GM21360 (cell line): Measurements from ENCODE around the gene CCSER1.
"Not testable (repeated sequence)": the region's sequence is repeated elsewhere in the genome, so short reads cannot be mapped to it uniquely, and the experiment has no call there.

Experiments
- ATAC-seq: cut with Tn5 transposase; IDR thresholded peaks from one replicate; pipeline ENCODE4 v1.9.1; 2021; ENCODE audit warnings: mild to moderate bottlenecking, moderate library complexity; ENCODE audit not compliant: unreplicated experiment

The CCSER1 gene

DNA sequence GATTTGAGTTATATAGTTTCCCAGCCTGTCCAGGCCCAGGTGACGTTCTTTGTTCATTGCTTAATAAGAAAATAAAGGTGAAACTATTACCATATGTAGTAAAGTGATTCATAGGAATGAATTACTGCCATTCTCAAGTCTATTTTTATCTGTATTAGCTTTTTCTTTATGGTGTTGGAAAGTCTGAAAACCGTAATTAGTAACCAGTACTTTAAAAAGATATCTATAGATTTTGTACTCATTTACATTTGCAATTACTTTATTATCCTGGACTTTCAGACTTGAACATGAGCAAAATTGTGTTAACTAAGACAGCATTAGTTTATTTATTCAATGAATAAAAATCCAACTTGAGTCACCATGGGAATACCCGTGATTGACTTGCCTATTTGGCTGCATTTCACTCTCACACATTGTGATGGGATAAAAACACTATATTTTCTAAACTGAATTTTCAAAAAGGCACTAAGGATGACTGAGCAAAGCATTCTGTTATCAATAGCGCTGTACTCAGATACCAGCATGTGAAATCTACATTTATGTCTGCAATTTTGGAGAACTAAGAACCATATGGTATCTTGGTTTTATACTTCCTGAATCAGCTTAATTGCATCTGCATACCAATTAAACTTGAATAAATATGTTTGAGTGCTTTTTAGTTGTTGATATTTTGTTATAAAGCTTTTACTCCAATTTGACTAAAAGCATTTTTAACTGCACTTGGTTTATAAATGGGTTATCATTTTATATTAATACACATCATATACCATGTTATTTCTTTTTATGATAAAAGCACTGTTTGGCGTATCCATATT is 154.6 kb downstream of the CCSER1 start:
- ATAC-seq, result no peak

DNA sequence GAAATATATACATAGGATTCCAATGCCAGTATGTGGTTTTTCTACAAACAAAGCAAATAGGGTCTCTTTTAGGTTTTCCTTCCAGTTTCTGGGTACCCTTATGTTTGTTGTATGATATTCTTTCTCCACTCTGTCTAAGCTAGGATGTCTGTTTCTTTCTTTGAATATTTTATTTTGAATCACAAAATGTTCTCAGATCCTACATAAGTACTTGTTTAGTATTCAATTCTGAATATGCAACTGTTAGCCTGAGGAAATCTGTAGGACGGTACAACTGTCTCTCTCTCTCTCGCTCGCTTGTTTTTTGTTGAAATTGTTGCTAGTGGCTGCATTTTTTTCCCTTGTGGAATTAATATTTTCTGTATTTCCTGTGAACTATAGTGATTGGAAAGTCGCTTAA is 163.2 kb downstream of the CCSER1 start:
- no peak for ATAC-seq

DNA sequence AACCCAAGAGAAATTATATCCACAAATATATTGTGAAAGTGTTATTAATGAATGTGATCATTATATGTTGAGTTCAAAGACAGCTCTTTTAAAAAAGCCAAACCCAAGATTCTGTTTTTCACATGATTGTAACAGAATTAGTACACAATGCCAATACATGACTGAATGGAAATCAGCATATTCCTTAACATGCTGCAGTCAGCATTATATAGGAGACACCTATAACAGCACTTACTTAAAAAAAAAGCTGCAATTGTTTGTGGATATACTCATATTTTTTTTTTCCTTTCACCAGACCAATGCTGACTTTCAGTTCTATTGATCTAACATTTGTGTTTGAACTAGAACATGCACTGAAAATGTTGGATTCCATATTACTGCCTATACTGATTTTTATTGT is 165.2 kb downstream of the CCSER1 start:
- ATAC-seq, result no peak

DNA sequence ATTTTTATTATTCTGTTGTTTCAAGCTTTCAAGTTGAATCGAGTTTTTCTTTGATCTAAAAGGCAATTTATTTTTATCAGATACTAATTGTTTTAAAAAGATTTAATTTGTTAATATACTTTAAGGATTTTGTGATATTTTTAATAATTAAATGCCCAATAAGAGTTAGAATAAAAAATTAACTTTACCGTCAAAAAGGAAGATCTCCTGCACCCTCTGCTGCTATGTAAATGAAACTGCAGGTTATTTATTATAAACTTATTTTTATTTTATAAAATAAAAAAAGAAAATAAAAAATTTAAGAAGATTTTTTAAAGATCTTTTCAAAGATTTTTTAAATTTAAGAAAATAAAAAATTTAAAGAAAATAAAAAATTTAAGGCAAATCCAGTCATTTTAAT is 166.1 kb downstream of the CCSER1 start:
- no peak for ATAC-seq

DNA sequence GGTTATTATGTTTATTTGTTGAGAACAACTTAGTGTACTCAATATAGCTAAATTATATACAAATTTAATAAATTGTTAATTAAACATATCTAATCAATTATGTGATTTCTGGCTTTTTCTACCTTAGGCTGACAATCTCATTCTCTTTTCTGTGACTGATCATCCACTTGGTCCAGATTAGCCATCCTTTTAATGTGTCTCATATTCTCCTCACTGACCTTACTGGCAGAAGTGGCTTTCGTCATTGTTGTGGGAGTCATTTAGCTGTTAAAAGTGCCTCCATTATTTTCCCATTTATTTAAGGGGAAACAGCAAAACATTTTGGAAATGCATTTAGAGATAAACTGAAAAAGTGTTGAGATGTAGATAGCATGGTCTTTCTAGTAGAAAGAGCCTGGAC is 172.2 kb downstream of the CCSER1 start:
- ATAC-seq, result no peak

DNA sequence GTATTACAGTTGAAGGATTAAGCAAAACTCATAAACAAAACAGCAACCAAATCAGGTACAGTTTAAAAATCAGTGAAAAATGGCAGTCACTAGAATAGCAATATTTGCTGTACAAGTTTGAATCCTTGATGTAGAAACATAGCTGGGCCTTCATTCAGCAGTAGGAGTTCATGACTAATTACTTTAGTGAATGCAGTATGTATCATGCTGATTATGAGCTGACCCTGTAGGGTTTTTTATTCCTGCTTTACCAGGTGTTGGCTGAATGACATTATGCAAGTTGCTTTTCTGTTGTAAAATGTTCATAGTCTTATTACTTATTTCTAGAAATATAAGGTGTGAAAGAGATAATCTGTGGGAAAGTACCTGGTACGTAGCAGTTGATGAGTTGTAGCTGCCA is 179.6 kb downstream of the CCSER1 start:
- ATAC-seq, result no peak

DNA sequence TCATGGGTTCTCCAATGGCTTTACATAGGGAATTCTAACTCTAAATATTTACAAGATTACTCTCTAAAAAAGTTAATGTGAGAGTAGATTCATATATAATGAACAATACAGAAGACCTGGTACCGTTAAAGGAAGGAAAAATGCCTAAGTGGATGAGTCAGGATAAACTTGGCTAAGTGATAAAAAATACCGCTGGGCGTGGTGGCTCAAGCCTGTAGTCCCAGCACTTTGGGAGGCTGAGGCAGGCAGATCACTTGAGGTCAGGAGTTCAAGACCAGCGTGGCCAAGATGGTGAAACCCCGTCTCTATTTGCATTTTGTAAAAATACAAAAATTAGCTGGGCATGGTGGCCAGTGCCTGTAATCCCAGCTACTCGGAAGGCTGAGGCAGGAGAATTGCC is 189.9 kb downstream of the CCSER1 start:
- not testable (repeated sequence) for ATAC-seq

DNA sequence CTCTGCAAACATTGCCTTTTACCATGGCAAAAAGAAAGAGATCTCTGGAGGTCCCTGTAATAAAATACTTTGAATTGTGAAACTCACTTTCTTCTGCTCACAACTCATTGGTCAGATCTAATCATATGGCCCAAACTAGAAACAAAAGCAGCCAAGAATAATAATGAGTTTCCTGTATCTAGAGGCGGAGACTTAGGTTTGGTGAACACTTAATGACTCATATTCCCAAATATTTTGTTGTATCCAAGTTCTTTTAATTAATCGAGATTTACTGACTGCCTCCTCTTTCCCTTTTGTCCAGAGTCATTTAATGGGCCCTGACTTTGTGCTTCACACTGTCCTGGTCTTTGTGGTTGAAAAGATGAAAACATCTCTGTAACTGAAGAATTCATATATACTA is 190.6 kb downstream of the CCSER1 start:
- no peak for ATAC-seq

DNA sequence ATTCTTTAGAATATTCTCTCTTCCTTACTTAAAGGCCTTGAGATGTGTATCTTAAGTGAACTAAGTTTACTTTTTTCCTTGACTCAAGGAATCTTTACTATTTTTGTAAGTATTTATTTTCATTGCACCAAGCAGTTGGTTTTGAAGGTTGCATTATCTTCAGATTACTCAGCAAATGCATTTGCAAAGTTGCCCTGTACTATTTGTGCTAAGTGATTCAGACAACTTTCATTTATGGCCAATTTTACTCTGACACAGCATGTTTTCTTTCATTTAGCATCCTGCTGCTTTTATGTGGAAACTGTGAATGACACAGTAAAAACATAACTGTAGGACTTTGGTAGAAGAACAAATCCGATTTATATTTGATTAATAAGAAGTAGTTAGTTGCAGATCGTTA is 191.0 kb downstream of the CCSER1 start:
- no peak for ATAC-seq

DNA sequence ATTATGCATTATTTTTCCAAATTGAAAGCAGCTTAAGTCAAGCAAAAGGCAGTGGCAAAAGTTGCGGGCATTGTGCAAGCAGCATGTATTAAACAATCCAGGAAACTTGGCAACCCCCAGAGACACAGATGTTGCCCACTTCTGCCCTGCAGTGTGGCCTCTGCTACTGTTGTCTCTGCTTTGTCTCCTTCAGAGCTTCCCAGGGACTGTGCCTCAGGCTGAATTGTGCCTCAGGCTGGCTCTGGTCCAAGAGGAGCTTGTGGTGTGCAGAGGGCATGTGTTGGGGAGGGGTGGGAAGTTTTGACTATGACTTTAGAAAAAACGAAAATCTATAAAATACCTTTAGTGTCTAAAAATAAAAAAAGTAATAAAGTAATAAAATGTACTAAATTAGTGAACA is 201.4 kb downstream of the CCSER1 start:
- no peak for ATAC-seq

DNA sequence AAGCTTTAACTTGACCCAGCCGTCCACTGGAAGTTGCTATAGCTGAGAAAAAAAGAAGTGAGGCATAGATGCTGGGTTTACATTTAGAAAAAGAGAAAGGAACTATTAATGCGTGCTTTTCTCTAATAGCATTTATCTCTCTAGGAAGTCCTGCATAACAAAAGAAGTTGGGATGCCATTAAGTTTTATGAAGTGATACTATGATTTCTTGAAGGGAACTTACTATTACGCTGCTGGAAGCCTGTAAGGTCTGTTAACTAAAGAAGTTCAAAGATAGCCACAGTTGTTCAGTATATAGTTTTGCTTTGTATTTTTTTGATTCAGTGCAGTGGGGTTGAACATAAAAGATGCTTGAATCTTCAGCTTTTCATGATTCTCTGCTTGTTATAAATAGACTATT is 203.4 kb downstream of the CCSER1 start:
- no peak for ATAC-seq

DNA sequence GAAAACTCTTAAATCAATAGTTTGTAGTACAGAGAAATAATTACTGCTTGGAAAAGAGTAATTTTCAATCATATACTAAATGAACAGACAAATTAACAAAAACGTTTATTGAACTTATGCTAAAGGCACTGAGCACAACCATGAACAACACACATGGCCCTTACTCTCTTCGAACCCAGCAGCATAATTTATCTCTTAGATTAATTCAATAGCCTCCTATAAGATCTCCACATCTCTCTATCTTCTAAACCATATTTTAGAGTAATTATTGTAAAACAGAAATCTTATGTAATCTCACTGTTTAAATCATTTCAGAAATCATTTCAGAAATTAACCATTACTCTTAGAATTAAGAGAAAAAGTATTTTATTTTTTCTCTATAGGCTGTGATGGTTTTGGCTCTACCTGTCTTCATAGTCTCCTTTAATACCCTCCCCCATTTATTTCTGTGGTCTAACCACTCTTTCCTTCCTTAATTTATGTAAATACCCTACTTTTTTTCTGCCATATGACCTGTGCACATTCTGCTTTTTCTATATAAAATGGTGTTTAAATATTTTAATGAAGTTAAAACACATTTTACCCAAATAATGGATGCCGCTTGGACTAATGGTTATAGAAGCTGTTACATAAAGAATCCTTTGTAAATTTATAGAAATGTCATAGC is 218.5 kb downstream of the CCSER1 start:
- no peak for ATAC-seq

DNA sequence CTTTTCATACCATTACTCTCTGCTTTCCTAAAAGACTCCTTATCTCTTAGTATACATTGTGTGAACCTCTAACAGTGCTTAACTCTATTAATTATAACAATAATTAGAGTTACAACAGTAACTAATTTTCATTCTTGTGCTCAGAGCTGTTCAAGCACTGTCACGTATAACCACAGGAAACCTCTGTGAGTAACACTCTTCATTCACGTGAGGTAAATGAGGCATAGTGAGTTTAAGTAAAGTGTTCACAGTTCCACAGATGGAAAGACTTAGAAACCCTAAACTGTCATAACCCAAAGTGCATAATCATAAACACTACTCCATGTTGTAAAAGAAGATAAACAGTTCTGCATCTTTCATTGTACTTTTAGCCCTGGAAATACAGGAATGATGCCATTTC is 222.4 kb downstream of the CCSER1 start:
- no peak for ATAC-seq

DNA sequence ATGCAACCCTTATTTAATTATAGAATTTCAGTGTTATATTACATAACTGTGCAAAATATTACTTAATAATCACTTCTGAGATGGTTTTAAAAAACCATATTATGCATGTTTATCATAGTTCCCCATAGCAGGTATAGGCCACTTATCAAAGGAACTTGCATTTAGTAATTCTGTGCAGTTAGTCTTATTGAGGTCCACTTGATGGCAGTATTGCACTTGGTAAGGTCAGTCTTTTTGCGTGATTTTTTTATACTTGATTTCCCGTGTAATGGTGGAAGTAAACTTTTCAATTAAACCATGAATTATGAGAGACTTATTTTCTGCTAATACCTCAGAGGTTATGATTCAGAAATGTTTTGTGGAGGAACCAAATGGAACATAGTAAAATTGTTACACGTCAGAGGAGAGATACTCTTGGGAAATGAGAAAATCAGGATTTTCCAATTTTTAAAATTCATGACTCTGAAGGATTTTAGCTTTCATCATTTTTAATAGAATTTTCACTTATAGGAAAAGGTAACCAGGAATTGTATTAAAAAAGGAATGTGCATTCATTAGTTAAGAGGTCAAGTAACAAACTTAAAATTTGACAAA is 230.0 kb downstream of the CCSER1 start:
- ATAC-seq, result no peak

DNA sequence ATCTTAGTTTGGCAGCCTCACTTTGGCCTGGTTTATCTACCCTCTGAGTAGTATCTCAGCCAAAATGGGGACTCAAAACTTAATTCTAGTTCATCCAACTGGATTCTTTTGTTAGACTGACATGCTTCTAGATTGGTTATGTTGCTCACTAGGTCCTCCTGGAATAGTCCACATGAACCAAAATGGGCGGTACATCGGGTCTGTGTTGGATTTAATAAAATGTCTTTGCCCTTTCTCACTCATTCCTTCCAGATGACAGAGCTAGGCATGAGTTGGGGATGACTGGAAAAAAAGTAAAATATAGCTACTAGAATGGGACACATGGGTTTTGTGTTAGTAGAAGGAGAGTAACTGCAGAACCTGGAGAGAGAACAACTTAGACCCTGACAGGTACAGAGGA is 247.9 kb downstream of the CCSER1 start:
- no peak for ATAC-seq

DNA sequence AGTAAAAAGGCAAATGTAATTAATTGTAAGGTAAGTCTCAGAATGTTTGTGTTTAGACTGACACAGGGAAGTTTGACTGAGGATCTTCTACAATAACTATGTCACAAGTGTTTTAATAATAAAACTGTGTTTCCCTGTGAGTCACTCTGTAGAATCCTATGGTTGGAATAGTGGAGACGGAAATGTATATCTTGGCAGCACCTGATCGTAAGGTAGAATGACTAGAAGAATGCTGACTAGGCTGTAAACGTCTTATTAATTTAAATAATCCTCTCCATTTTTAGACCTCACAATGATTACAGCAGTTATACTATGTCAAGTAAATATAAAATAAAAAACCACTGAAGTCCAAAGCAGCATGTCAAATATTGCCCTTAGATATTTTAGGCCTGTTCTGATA is 266.0 kb downstream of the CCSER1 start:
- ATAC-seq, result no peak

DNA sequence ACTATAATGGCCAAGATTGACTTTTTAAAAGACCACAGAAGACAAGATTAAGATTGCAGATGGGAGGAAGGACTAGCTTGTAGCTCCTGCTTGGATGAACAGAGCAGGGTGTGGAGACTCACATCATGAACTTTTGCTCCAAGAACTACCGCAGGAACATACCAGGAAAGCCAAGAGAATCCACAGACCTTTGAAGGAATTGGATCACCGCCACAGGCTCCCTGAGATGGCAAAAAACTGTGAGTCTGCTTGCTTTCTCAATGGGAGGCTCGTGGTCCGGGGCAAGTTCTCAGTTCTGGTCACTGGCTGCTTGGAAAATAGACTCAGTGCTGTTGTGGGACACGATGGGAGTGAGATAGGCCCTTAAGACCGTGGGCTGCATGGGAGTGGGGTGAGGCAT is 276.6 kb downstream of the CCSER1 start:
- no peak for ATAC-seq

DNA sequence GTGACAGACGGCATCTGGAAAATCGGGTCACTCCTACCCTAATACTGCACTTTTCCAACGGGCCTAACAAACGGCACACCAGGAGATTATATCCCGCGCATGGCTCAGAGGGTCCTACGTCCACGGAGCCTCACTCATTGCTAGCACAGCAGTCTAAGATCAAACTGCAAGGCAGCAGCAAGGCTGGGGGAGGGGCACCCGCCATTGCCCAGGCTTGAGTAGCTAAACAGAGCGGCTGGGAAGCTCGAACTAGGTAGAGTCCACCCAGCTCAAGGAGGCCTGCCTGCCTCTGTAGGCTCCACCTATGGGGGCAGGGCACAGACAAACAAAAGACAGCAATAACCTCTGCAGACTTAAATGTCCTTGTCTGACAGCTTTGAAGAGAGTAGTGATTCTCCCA is 280.7 kb downstream of the CCSER1 start:
- not testable (repeated sequence) for ATAC-seq

DNA sequence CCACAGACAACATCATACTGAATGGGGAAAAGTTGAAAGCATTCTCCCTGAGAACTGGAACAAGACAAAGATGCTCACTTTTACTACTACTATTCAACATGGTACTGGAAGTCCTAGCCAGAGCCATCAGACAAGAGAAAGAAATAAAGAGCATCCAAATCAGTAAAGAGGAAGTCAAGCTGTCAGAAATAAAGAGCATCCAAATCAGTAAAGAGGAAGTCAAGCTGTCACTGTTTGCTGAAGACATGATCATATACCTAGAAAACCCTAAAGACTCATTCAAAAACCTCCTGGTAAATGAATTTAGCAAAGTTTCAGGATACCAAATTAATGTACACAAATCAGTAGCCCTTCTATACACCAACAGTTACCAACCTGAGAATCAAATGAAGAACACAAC is 285.6 kb downstream of the CCSER1 start:
- ATAC-seq, result not testable (repeated sequence)

DNA sequence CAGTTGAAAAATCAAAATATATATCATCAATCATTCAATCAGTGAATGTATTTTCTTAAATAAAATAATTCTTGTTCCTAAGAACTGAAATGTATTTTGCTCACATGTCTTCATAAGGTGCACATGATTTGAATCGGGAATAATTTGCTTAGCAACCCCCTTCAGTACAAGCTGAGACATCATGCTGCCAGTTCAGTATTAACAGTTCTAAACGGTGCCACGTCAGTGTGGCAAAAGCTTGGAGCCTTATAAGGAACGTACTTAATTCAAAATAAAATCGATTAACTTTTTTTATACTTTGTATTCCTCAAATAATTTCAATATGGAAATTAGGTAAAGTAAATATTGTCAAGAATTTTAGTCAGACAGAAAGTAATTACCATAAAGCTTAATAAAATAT is 287.9 kb downstream of the CCSER1 start:
- no peak for ATAC-seq

DNA sequence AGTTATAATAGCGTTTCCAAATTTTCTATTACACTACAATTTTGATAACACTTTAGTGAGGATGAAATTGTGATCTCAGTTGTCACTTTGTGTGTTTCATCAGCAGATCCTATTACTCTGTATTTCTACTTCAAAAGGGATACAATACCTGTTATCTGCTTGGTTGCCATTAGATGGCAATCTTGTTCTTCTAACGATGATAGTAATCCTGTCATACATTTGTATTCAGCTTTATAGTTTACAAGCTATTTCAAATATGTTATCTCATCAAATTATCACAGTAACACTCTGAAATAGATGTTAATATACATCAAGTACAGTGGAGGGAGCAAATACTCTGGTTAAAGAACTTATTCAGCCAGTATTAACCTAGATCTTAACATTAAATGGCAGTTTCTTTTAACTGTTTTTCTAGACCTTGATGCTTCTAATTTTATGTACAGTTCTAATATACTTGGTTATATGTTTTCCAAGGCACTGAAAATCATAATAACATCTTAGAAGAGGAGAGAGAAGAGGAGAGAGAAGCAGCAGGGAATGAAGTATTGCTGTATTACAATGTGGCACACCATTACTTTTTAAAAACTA is 292.0 kb downstream of the CCSER1 start:
- peak; percentile 90 for ATAC-seq

DNA sequence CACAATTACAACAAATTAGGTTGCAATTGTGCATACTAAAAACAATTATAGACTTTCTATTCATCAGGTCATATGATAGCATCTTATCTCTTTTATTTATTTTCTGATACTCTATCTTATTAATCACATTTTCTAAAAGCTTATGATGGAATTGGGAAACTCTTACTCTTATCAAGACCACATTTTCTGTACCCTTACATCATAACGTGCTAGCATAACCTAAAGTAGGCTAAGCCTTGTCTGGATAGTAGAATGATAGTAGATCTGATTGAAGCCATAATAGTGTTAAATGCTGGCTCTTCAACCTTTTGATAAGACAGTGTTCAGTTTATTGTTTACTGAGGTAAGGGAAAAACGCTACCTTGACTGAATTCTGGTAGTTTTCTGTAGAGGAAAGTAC is 294.0 kb downstream of the CCSER1 start:
- no peak for ATAC-seq
